Neural progenitor cell (in vitro differentiated cells): ENCODE data around the gene GPRC5D.

Source experiments
- EZH2 ChIP-seq: fragments of 200-600 bp; sonication (generic); IDR thresholded peaks from 2 replicates; pipeline ENCODE4 v1.6.1; 2017; ENCODE audit warnings: antibody characterized with exemption, mild to moderate bottlenecking, moderate library complexity
- EZH2phosphoT487 ChIP-seq: fragments of 200-600 bp; sonication (generic); IDR thresholded peaks from 2 replicates; pipeline ENCODE4 v1.6.1; 2017; ENCODE audit warnings: antibody characterized with exemption
- TF ChIP-seq, protein P1 (sequence below): fragments of 200-600 bp; sonication (generic); IDR thresholded peaks from 2 replicates; pipeline ENCODE4 v1.5.1; 2017; ENCODE audit warnings: antibody characterized with exemption, mild to moderate bottlenecking

- TF ChIP-seq, protein P1, sequence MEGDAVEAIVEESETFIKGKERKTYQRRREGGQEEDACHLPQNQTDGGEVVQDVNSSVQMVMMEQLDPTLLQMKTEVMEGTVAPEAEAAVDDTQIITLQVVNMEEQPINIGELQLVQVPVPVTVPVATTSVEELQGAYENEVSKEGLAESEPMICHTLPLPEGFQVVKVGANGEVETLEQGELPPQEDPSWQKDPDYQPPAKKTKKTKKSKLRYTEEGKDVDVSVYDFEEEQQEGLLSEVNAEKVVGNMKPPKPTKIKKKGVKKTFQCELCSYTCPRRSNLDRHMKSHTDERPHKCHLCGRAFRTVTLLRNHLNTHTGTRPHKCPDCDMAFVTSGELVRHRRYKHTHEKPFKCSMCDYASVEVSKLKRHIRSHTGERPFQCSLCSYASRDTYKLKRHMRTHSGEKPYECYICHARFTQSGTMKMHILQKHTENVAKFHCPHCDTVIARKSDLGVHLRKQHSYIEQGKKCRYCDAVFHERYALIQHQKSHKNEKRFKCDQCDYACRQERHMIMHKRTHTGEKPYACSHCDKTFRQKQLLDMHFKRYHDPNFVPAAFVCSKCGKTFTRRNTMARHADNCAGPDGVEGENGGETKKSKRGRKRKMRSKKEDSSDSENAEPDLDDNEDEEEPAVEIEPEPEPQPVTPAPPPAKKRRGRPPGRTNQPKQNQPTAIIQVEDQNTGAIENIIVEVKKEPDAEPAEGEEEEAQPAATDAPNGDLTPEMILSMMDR = no peak
- TF ChIP-seq EZH2 (no peak), EZH2phosphoT487 (no peak)
These were observed 2.4 kb upstream of the GPRC5D start for GRCh38 chr12:12954356-12954755.
